NCI-H524 treated with DMSO at 0.1 percent for 48 hours (cell line): ENCODE data around the gene F2R.
"Not testable (repeated sequence)": the region's sequence is repeated elsewhere in the genome, so short reads cannot be mapped to it uniquely, and the experiment has no call there.

Experiments used
- DNase-seq: peaks from one replicate; lab custom pipeline; 2025; lab: John Stamatoyannopoulos, UW

The F2R gene

GRCh38 chr5:76720988-76721569 lies 5.2 kb downstream of the F2R start:
- no peak for DNase-seq

- DNase-seq = no peak
Observed at GRCh38 chr5:76723266-76723665, 7.3 kb downstream of the F2R start.

DNA sequence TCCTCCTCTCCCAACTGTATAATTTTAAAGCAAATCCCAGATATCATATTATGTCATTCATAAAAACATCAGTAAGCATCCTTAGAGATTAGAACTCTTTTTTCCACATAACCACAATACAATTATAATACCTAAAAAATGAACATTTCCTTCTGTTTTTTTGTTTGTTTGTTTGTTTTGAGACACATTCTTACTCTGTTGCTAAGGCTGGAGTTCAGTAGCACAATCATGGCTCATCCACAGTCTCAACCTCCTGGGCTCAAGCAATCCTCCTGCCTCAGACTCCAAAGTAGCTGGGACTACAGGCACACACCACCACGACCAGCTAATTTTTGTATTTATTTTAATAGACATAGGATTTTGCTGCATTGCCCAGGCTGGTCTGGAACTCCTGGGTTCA lies 8.0 kb downstream of the F2R start:
- no peak for DNase-seq

DNA sequence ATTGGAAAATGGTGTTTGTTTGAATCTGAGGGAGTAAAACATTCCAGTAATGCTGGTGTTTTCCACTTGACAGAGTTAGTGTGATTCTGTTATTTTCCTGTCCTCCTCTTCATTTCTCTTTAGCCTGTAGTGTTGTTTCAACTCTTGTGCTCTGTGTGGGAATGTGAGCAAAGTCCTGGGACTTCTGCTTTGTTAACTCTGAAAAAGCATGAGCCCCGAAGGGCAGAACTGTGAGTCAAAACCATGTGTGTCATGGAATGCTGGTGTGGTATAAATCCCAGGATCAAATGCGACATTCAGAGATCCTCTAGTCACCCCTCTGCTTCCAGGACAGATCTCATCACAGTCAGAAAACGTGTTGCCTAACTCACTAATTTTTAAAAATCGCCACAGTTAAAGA lies 8.9 kb downstream of the F2R start:
- DNase-seq = no peak

DNA sequence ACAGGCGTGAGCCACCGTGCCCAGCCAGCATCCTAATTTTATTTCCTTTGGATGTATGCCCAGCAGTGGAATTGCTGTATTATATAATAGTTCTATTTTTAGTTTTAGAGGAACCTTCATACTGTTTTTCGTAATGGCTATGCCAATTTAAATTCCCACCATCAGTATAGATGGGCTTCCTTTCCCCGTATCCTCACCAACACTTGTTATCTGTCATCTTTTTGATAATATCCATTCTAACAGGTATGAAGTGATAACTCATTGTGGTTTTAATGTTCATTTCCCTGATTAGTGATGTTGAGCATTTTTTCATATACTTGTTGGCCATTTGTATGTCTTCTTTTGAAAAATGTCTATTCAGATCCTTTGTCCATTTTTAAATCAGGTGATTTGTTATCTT lies 13.0 kb downstream of the F2R start:
- DNase-seq = no peak

DNA sequence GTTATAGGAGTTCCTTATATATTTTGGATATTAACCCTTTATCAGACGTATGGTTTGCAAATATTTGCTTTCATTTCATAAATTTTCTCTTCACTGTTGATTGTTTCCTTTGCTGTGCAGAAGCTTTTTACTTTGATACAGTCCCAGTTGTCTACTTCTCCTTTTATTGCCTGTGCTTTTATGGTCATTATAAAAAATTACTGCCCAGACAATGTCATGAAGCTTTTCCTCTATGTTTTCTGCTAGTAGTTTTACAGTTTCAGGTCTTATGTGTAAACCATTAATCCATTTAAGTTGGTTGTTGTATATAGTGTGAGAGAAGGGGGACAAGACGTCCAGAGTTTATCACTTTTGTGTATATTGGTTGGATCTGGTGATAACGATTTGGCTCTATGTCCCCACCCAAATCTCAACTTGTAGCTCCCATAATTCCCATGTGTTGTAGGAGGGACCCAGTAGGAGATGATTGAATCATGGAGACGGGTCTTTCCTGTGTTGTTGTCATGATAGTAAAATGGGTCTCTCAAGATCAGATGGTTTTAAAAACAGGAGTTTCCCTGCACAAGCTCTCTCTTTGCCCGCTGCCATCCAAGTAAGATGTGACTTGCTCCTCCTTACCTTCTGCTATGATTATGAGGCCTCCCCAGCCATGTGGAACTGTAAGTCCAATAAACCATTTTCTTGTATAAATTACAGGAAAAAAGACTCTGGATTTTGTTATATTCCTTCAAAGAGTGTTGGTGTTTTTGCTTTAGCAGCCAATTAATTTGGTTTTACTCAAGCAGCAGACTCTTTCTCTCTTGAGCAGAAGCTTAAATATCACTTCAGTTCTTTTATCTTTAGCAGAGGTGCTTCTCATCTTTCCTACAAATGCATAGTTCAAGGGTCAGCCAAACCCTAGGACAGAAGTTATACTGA lies 13.7 kb downstream of the F2R start:
- no peak for DNase-seq

DNA sequence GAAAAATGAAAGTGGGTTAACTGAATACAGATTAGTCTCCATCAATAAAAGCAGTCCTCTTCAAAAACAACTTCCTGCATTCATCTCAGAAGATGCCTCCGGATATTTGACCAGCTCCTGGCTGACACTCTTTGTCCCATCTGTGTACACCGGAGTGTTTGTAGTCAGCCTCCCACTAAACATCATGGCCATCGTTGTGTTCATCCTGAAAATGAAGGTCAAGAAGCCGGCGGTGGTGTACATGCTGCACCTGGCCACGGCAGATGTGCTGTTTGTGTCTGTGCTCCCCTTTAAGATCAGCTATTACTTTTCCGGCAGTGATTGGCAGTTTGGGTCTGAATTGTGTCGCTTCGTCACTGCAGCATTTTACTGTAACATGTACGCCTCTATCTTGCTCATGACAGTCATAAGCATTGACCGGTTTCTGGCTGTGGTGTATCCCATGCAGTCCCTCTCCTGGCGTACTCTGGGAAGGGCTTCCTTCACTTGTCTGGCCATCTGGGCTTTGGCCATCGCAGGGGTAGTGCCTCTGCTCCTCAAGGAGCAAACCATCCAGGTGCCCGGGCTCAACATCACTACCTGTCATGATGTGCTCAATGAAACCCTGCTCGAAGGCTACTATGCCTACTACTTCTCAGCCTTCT lies 16.6 kb downstream of the F2R start:
- DNase-seq = no peak

DNA sequence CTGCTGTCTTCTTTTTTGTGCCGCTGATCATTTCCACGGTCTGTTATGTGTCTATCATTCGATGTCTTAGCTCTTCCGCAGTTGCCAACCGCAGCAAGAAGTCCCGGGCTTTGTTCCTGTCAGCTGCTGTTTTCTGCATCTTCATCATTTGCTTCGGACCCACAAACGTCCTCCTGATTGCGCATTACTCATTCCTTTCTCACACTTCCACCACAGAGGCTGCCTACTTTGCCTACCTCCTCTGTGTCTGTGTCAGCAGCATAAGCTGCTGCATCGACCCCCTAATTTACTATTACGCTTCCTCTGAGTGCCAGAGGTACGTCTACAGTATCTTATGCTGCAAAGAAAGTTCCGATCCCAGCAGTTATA lies 17.1 kb downstream of the F2R start:
- no peak for DNase-seq

GRCh38 chr5:76735762-76736545 lies 20.0 kb downstream of the F2R start:
- DNase-seq = no peak

GRCh38 chr5:76736679-76737556 lies 21.0 kb downstream of the F2R start:
- DNase-seq = no peak

- no peak for DNase-seq
Observed at GRCh38 chr5:76737846-76738245, 21.9 kb downstream of the F2R start.

- not testable (repeated sequence) for DNase-seq
Observed at GRCh38 chr5:76741506-76741905, 25.6 kb downstream of the F2R start.

DNA sequence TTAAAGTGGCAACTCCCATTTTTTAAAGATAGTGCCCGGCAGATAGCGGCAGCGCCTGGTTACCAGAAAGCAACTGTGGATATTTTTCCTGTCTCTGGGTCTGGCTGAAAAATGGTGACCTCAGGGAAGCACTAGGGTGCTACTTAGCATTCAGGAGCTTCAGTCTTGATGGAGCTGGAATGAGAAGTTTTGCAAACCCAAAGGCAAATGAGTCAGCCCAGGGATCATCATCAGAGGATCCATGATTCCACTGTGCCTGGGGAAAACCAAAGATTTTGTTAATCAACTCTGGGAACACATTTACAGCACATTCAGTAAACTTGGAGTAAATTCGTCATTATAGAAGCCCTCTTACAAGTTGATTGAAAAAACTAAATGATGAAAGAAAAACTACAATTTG lies 26.7 kb downstream of the F2R start:
- no peak for DNase-seq

DNA sequence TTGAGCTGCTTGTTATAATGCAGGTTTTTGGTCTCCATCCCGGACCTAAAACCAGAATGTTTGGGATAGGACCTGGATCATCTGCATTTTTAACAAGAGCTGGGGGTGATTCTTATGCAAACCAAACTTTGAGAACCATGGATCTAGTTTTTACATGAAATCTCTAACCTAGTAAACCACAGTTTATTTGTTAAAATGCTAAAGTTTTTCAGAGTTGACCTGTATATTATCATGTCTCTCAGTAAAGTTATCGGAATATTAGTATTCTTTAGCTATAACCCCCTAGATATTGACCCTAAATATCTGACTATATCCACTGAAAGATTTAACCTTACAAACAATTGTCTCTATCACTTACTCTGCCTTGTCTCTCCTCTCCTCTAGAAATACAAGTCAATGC lies 28.7 kb downstream of the F2R start:
- no peak for DNase-seq

DNA sequence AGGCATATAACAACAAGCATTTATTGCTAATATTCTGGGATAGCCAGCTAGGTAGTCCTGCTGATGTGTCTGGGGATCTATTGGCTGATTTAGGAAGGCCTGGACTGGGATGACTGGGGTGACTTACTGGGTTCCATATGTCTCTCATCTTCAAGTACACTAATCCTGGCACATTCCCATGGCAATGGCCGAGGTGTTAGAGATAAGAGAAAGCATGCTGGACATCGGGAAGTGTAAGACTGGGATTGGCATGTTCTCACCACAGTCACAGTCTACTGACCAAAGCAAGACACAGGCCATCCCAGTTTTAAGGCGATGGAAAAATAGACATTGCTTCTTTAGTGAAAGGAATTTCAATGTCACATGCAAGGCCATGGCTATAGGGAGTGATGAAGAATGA lies 29.7 kb downstream of the F2R start:
- DNase-seq = no peak

DNA sequence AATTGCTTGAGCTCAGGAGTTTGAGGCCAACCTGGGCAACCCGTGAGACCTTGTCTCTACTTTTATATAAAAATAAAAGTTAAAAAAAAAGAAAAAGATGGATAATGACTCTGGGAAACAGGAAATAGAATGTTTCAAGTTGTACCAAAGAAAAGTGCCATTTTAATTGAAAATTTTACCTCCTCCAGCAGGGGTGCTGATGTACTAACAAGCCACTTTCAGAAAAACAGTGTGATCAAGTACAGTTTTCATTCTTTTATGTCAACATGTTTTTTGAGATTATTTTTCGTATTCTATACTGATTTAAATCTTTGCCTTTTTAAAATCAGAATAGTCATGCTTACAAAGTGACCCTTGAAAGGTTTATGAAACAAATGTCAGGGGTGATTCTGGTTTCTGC lies 30.8 kb downstream of the F2R start:
- DNase-seq = no peak

DNA sequence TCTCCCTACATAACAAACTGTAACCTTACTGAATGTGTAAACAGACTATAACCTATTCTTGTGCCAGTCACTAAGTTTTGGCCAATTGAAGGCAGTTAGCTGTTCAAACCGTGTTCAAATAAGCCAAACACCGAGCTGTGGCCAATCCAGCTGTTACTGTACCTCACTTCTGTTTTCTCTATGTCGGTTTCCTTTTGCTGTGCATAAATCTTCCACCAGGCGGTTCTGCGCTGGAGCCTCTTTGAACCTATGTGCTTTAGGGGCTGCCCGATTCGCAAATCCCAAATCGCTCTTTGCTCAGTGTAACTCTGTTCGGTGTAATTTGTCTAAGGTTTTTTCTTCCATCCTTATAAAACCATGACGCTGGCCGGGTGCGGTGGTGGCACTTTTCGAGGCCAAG lies 31.8 kb downstream of the F2R start:
- DNase-seq = no peak

DNA sequence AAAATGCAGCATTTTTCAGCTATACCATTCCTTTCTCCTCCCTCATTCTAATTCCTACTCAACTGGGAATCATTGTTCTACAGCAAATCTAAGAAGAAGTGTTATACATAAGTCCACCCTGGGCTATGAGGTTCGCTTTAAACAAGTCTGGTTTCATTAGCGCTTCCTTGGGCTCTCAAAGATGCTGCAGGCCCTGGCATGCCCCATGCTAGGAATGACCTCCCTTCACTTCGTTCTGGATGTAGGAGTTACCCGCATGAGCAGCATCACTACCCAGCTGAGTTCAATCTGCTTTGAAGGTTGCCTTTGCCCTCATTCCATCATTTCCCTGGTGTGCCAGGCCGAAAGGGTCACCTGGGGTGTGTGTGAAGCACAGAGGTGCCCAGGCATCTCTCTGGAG lies 35.4 kb downstream of the F2R start:
- DNase-seq = no peak

DNA sequence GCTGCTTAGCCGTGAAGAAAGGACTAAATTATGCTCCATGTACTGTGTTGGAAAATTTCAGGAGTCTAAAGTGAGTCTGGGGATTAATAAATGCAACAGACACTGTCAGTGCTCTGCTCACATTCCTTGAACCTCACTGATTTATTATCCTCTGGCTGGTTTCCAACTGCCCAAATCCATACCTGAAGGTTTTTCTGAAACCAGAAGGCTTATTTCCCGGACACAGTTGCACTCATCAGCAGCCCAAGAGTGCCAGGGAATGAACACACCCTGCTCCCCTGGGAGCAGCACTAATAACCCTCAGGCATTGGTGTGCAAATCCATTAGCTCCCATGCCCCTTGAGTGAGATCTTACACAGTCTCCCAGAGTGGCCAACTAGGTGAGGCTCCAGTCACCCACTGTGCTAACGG lies 38.7 kb downstream of the F2R start:
- DNase-seq = no peak

DNA sequence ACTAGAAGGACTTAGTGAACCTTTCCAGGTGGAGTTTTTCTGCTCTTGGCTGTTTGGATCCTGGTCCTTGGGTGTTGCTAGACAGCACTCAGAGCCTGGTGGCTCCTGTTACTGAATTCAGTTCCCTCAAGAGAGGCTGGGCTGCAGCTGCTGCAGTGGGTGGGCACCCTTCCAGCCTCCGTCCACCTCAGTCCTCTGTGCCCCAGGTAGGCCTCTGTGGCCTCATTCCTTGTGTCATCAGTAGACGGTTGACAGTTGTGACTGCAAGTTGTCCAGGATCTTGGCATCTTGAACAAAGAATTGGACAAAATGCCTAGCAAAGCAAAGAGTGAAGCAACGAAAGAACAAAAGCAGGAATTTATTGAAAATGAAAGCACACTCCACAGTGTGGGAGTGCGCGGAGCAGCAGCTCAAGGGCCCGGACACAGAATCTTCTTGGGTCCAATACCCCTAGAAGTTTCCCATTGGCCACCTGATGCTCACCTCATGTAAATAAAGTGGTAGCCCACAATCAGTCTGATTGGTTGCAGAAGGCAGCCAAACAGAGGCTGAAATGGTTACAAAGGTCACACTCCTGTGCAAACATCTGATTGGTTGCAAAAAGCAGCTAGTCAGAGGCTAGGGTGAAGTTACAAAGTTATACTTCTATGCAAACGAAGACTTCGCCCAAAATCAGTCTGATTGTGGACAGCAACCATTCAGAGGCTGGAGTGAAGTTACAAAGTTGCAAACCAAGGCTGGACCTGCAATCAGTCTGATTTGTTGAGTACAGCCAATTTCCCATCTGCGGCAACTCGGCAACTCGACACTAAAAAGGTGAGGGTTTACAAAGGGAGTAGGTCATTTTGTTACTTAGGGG lies 40.1 kb downstream of the F2R start:
- no peak for DNase-seq

DNA sequence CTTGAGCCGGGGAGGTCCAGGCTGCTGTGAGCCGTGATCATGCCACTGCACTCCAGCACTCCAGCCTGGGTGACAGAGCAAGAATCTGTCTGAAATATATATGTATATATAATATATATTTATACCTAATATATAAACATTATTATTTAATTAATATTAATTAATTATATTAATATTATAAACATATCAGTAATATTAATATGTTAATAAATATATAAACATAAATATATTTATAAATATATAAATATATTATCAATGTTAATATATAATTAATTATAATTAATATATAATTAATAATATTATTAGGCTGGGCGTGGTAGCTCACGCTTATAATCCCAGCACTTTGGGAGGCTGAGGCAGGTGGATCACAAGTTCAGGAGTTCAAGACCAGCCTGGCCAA lies 41.1 kb downstream of the F2R start:
- no peak for DNase-seq
